ENCODE results near the gene BCR. TPM values are rescaled to one million over a fixed set of nuclear protein-coding genes. Genes with fewer than 3 reads are reported as not detected.

Gene BCR
- total and polyA plus RNA-seq, 10 donors: 15.2 to 64.8 (median 50.7) TPM

DNA sequence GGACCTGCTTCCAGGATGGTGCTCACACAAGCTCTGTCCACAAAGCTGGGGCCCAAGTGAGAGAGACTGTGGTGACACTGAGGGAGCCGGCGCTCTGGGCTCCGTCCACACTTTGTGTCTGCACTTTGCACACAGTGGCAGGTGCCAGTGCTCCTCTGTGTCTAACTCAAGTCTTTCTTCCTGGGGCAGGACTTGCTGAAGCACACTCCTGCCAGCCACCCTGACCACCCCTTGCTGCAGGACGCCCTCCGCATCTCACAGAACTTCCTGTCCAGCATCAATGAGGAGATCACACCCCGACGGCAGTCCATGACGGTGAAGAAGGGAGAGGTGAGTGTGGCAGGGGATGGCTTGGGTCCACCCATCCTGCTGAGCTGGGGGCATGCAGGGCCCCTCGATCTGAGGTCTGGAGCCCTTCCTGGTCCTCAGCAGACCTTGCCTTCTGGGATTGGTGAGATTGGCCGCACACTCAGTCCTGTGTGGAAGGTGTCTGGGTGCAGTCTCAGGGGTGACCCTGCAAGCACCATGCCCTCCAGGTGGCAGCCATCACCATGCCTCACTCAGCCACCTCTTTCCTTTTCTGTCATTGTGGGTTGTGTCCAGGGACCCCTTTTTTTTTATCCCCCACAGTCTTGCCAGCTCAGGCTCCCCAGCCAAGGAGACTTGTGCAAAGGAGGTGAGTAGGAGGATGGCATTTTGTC, 93.3 kb downstream of the BCR start:
- peaks cover 0 to 100% (median 50%) of the 10 kb centered on the region in 6 donors for H3K36me3 ChIP-seq
- TF ChIP-seq, protein P1, sequence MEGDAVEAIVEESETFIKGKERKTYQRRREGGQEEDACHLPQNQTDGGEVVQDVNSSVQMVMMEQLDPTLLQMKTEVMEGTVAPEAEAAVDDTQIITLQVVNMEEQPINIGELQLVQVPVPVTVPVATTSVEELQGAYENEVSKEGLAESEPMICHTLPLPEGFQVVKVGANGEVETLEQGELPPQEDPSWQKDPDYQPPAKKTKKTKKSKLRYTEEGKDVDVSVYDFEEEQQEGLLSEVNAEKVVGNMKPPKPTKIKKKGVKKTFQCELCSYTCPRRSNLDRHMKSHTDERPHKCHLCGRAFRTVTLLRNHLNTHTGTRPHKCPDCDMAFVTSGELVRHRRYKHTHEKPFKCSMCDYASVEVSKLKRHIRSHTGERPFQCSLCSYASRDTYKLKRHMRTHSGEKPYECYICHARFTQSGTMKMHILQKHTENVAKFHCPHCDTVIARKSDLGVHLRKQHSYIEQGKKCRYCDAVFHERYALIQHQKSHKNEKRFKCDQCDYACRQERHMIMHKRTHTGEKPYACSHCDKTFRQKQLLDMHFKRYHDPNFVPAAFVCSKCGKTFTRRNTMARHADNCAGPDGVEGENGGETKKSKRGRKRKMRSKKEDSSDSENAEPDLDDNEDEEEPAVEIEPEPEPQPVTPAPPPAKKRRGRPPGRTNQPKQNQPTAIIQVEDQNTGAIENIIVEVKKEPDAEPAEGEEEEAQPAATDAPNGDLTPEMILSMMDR (IDR thresholded peaks at IDR 0.05 in 8 of 11, conservative IDR thresholded peaks at IDR 0.05 in 3 of 11): no peak
- TF ChIP-seq POLR2A (IDR thresholded peaks at IDR 0.05) (no peak), POLR2AphosphoS5 (IDR thresholded peaks at IDR 0.05) (no peak)
- no peak overlapping the region for H3K27ac ChIP-seq
- H3K27me3 ChIP-seq (replicated peaks in 1 of 7): no peaks in the 10 kb centered on the region
- H3K9me3 ChIP-seq: no peaks in the 10 kb centered on the region
- no peak overlapping the region for H3K4me3 ChIP-seq
- H3K4me1 ChIP-seq: peaks cover 3 to 53% (median 26%) of the 10 kb centered on the region in 6 donors
- WGBS, 5 donors: 91 to 95% (median 94%) methylated on average over 10 of the region's 10 CpGs
- intact Hi-C loops (cut with DNase I; ENCODE audit: low total_unique reads): loop anchor here (10.0 kb wide), 1 partner anchor 49 kb away; no protein-coding TSS in a partner anchor
- no peak for DNase-seq

DNA sequence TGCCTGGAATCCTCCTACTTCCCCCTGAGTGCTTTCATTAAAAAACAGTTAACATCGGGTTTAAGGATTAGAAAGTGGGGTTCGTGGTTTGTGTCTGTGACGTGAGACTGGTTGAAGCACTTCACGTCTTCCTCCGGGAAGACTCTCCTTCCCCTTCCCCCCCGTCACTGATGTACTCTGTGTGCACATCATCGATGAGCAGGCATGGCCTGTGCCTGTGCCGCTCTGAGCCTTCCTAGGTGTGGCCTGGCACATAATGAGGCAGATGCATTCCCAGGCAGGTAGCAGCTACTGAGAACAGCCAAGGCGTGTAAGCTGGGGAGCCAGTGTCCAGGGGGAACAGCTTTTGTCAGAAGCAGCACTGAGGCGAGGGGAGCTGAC, 93.8 kb downstream of the BCR start:
- Histone ChIP-seq H3K27me3 (replicated peaks in 1 of 7) (no peaks in the 10 kb centered on the region), H3K4me1 (peaks cover 2 to 53% (median 22%) of the 10 kb centered on the region in 6 donors), H3K4me3 (no peak overlapping the region), H3K36me3 (peaks cover 0 to 100% (median 46%) of the 10 kb centered on the region in 6 donors), H3K9me3 (no peaks in the 10 kb centered on the region), H3K27ac (no peak overlapping the region)
- TF ChIP-seq, protein P1 (IDR thresholded peaks at IDR 0.05 in 8 of 11, conservative IDR thresholded peaks at IDR 0.05 in 3 of 11): no peak
- TF ChIP-seq POLR2AphosphoS5 (IDR thresholded peaks at IDR 0.05): no peak
- TF ChIP-seq POLR2A (IDR thresholded peaks at IDR 0.05): no peak
- DNase-seq: no peak
- intact Hi-C loops (cut with DNase I; ENCODE audit: low total_unique reads): loop anchor here (10.0 kb wide), 1 partner anchor 49 kb away; no protein-coding TSS in a partner anchor
- 72 to 83% (median 80%) methylated on average over 8 to 10 of the region's 10 CpGs for WGBS, 5 donors

DNA sequence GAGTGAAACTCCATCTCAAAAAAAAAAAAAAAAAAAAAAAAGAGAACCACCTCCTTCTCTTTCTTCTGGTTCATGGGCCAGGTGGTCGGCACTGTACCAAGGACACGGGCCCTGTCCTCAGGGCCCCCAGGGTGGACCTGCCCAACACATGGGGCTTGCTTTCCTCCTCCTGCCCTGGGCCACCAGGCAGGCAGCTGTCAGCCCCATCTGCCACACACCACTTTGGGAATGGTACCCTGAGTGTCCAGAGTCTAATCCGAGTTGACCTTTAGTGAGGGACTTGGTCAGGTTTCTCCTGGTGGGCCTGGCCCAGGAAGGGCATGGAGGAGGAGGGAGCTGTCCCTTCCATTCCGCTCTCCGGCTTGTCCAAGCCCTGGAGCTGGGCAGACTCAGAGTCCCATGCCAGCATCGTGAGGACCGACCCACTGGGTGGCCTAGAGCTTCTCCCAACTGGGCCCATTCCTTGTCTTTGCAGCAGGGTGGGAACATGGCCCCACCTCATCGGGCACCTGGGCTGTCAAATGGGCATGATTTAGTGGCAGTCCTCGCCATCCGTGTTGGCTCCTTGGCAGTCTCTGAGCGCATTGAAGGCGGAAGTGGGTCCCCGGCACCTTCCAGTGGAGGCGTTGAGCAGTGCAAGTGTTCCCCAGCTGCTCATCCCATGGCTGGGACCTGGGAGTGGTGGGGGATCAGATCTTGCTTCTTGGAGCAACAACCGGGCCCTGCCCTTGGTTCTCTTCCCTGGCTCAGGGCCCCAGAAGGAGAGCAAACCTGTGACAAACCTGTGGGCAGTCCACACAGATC, 94.8 kb downstream of the BCR start:
- 87 to 95% (median 93%) methylated on average over 10 to 15 of the region's 15 CpGs for WGBS, 5 donors
- no peak for TF ChIP-seq POLR2A (IDR thresholded peaks at IDR 0.05)
- TF ChIP-seq POLR2AphosphoS5 (IDR thresholded peaks at IDR 0.05): no peak
- TF ChIP-seq, protein P1 (IDR thresholded peaks at IDR 0.05 in 8 of 11, conservative IDR thresholded peaks at IDR 0.05 in 3 of 11): no peak
- peaks cover 0 to 100% (median 45%) of the 10 kb centered on the region in 6 donors for H3K36me3 ChIP-seq
- no peak overlapping the region for H3K4me3 ChIP-seq
- H3K27me3 ChIP-seq (replicated peaks in 1 of 7): no peaks in the 10 kb centered on the region
- H3K4me1 ChIP-seq: peaks cover 0 to 53% (median 13%) of the 10 kb centered on the region in 6 donors
- H3K27ac ChIP-seq: no peak overlapping the region
- intact Hi-C loops (cut with DNase I; ENCODE audit: low total_unique reads): loop anchor here (10.0 kb wide), 1 partner anchor 50 kb away; no protein-coding TSS in a partner anchor
- no peaks in the 10 kb centered on the region for H3K9me3 ChIP-seq
- DNase-seq: no peak

DNA sequence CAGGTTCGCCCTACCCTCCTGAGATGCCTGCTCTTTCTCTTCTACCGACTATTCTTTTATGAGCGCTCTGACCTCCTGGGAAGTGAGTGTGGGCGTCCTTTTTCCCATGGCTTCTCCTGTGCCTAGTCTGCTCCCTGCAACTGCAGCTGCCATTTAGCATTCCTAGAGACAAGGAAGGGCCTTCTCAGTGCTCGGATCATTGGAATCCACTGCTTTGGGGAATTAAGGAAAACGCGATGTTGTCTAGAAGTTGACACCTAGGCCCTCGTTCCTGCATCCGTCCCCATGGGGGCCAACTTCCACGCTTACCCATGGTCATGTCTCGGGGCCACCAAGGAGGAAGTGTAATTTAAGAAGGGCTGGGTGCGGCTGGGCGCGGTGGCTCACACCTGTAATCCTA, 95.4 kb downstream of the BCR start:
- Histone ChIP-seq H3K4me3 (no peak overlapping the region), H3K27ac (no peak overlapping the region), H3K4me1 (peaks cover 0 to 50% (median 10%) of the 10 kb centered on the region in 6 donors), H3K27me3 (replicated peaks in 1 of 7) (no peaks in the 10 kb centered on the region), H3K9me3 (no peaks in the 10 kb centered on the region), H3K36me3 (peaks cover 0 to 100% (median 47%) of the 10 kb centered on the region in 6 donors)
- intact Hi-C loops (cut with DNase I; ENCODE audit: low total_unique reads): loop anchor here (10.0 kb wide), 1 partner anchor 51 kb away; no protein-coding TSS in a partner anchor
- WGBS, 5 donors: 88 to 90% (median 90%) methylated on average over 14 of the region's 14 CpGs
- no peak for DNase-seq
- TF ChIP-seq, protein P1 (IDR thresholded peaks at IDR 0.05 in 8 of 11, conservative IDR thresholded peaks at IDR 0.05 in 3 of 11): no peak
- no peak for TF ChIP-seq POLR2AphosphoS5 (IDR thresholded peaks at IDR 0.05)
